Peyer's patch (tissue), 4 donors: ENCODE data around the gene PLXNA4.

Experiments used
- POLR2A ChIP-seq, 2 donors: fragments of 450-650 bp; IDR thresholded peaks; one replicate each; pipeline ENCODE4 v1.5.1; 2017; ENCODE audit warnings: antibody characterized with exemption in 2 of 2, mild to moderate bottlenecking in 2 of 2, moderate library complexity in 2 of 2
- TF ChIP-seq, protein P1 (sequence below), 6 experiments: fragments of 450-650 bp in 4 of 6; fragments of 200-600 bp in 2 of 6; sonication (generic) in 1 of 6; IDR thresholded peaks; one replicate each; pipeline ENCODE4 v1.5.1; 2017 to 2019; ENCODE audit warnings: antibody characterized with exemption in 6 of 6, mild to moderate bottlenecking in 3 of 6, moderate library complexity in 1 of 6

GRCh38 chr7:132579260-132579899 lies 3.1 kb upstream of the PLXNA4 start:
- TF ChIP-seq, protein P1, sequence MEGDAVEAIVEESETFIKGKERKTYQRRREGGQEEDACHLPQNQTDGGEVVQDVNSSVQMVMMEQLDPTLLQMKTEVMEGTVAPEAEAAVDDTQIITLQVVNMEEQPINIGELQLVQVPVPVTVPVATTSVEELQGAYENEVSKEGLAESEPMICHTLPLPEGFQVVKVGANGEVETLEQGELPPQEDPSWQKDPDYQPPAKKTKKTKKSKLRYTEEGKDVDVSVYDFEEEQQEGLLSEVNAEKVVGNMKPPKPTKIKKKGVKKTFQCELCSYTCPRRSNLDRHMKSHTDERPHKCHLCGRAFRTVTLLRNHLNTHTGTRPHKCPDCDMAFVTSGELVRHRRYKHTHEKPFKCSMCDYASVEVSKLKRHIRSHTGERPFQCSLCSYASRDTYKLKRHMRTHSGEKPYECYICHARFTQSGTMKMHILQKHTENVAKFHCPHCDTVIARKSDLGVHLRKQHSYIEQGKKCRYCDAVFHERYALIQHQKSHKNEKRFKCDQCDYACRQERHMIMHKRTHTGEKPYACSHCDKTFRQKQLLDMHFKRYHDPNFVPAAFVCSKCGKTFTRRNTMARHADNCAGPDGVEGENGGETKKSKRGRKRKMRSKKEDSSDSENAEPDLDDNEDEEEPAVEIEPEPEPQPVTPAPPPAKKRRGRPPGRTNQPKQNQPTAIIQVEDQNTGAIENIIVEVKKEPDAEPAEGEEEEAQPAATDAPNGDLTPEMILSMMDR (IDR thresholded peaks at IDR 0.05), result no peak
- TF ChIP-seq POLR2A (IDR thresholded peaks at IDR 0.05), result no peak
